GM23338 (cell line): Measurements from ENCODE around the gene CUBN. TPM values are rescaled to one million over a fixed set of nuclear protein-coding genes. Genes with fewer than 3 reads are reported as not detected.

ENCODE experiments used
- ATAC-seq: fragments of 200-7000 bp; cut with Tn5 transposase; 3 replicates; pipeline ENCODE4 v1.9.1; 2020
- DNase-seq: peaks from one replicate; pipeline ENCODE4 v3.0.0-alpha.2; 2015; ENCODE audit warnings: low spot score
- H2AFZ ChIP-seq: fragments of 200-600 bp; sonication (generic); 2 replicates; pipeline ENCODE4 v1.8.0; 2016; ENCODE audit warnings: antibody characterized with exemption, mild to moderate bottlenecking, moderate library complexity
- H3F3A ChIP-seq: fragments of 200-600 bp; sonication (generic); replicated peaks from 2 replicates; pipeline ENCODE4 v1.8.0; 2017; ENCODE audit warnings: antibody characterized with exemption, mixed run types, low read depth
- H3K27ac ChIP-seq: fragments of 200-600 bp; sonication (generic); 2 replicates; pipeline ENCODE4 v1.6.1; 2016; ENCODE audit warnings: low read depth
- H3K27me3 ChIP-seq: fragments of 200-600 bp; sonication (generic); 2 replicates; pipeline ENCODE4 v1.8.0; 2016; ENCODE audit warnings: mild to moderate bottlenecking, mixed run types, moderate library complexity; ENCODE audit not compliant: insufficient read depth
- H3K36me3 ChIP-seq: fragments of 200-600 bp; sonication (generic); 2 replicates; pipeline ENCODE4 v1.8.0; 2016; ENCODE audit warnings: mild to moderate bottlenecking; ENCODE audit not compliant: insufficient read depth
- H3K4me1 ChIP-seq: fragments of 200-600 bp; sonication (generic); 2 replicates; pipeline ENCODE4 v1.8.0; 2016; ENCODE audit warnings: mild to moderate bottlenecking, moderate library complexity; ENCODE audit not compliant: insufficient read depth
- H3K4me2 ChIP-seq: fragments of 200-600 bp; sonication (generic); 2 replicates; pipeline ENCODE4 v1.7.1; 2017; ENCODE audit warnings: mixed run types
- H3K4me3 ChIP-seq: fragments of 200-600 bp; sonication (generic); 2 replicates; pipeline ENCODE4 v1.6.1; 2016; ENCODE audit warnings: mixed run types
- H3K79me2 ChIP-seq: fragments of 200-600 bp; sonication (generic); replicated peaks from 2 replicates; pipeline ENCODE4 v1.8.0; 2017; ENCODE audit warnings: mild to moderate bottlenecking; ENCODE audit not compliant: insufficient read depth
- H3K9me2 ChIP-seq: fragments of 200-600 bp; sonication (generic); 2 replicates; pipeline ENCODE4 v1.8.0; 2017; ENCODE audit not compliant: insufficient read depth
- H4K20me1 ChIP-seq: fragments of 200-600 bp; sonication (generic); replicated peaks from 2 replicates; pipeline ENCODE4 v1.8.0; 2017; ENCODE audit warnings: mild to moderate bottlenecking; ENCODE audit not compliant: insufficient read depth
- H3K27ac Mint-ChIP-seq: 2 replicates; pipeline ENCODE4 v1.8.0; 2020; ENCODE audit warnings: inconsistent platforms, mild to moderate bottlenecking, moderate library complexity, mixed read lengths
- H3K27me3 Mint-ChIP-seq: 3 replicates; pipeline ENCODE4 v1.8.0; 2022; ENCODE audit warnings: low read depth, mild to moderate bottlenecking, moderate library complexity, mixed read lengths, inconsistent platforms; ENCODE audit not compliant: insufficient read depth, poor library complexity
- H3K36me3 Mint-ChIP-seq: 3 replicates; pipeline ENCODE4 v1.8.0; 2021; ENCODE audit warnings: low read depth, mild to moderate bottlenecking, inconsistent platforms, moderate library complexity, mixed read lengths
- H3K4me1 Mint-ChIP-seq: 3 replicates; pipeline ENCODE4 v1.8.0; 2020; ENCODE audit warnings: mild to moderate bottlenecking, inconsistent platforms, mixed read lengths
- H3K4me3 Mint-ChIP-seq: 3 replicates; pipeline ENCODE4 v1.8.0; 2021; ENCODE audit warnings: moderate library complexity, mild to moderate bottlenecking, inconsistent platforms, mixed read lengths
- H3K9me3 Mint-ChIP-seq: 3 replicates; pipeline ENCODE4 v1.8.0; 2020; ENCODE audit warnings: moderate library complexity, mild to moderate bottlenecking, inconsistent platforms, mixed read lengths
- CTCF ChIP-seq, 2 experiments: fragments of 200-600 bp in 1 of 2; sonication (generic) in 1 of 2; conservative IDR thresholded peaks; 2 replicates each; pipeline versions ENCODE4 v1.5.1 to v1.6.1; 2016 to 2017; ENCODE audit warnings: antibody characterized with exemption in 2 of 2, low read depth in 2 of 2, mild to moderate bottlenecking in 2 of 2, moderate library complexity in 1 of 2
- ETS1 ChIP-seq: IDR thresholded peaks from 2 replicates; pipeline ENCODE4 v1.6.1; 2016; ENCODE audit warnings: antibody characterized with exemption
- JUNB ChIP-seq: IDR thresholded peaks from one replicate; pipeline ENCODE4 v1.6.1; 2016; ENCODE audit warnings: antibody characterized with exemption; ENCODE audit not compliant: unreplicated experiment
- NANOG ChIP-seq: IDR thresholded peaks from 2 replicates; pipeline ENCODE4 v1.6.1; 2016; ENCODE audit warnings: antibody characterized with exemption, borderline replicate concordance
- STAT1 ChIP-seq: IDR thresholded peaks from one replicate; pipeline ENCODE4 v1.6.1; 2016; ENCODE audit warnings: antibody characterized with exemption; ENCODE audit not compliant: unreplicated experiment
- ZNF114 ChIP-seq: fragments of 250-450 bp; sonication (Bioruptor Pico); IDR thresholded peaks from 2 replicates; pipeline ENCODE4 v1.5.0; 2020; ENCODE audit warnings: mild to moderate bottlenecking, moderate library complexity
- ZNF331 ChIP-seq: fragments of 250-450 bp; sonication (Bioruptor Pico); IDR thresholded peaks from 2 replicates; pipeline ENCODE4 v1.5.0; 2020; ENCODE audit warnings: low read depth, mild to moderate bottlenecking, moderate library complexity
- ZNF462 ChIP-seq: fragments of 250-450 bp; sonication (Bioruptor Pico); IDR thresholded peaks from 2 replicates; pipeline ENCODE4 v1.5.0; 2020; ENCODE audit warnings: mild to moderate bottlenecking, moderate library complexity
- polyA plus RNA-seq: library from polyadenylated mRNA; unstranded; fragments of >200 nt; fragmentation: Nextera tagmentation; extraction: Ambion mirVana; gene quantifications from 2 replicates; pipeline ENCODE4 v1.2.1, GENCODE V29; 2016
- total RNA-seq: library from RNA; depleted of rRNA; stranded (reverse); fragments of >200 nt; shearing (Covaris generic); gene quantifications from 2 replicates; pipeline ENCODE4 v1.2.3, GENCODE V29; 2014

CUBN gene
- total and polyA plus RNA-seq, 2 experiments from 2014 or later: 0.06 to 1.8 TPM

- no peak for TF ChIP-seq CTCF (conservative IDR thresholded peaks at IDR 0.05; ENCODE audit: low read depth in 2 of 2)
- TF ChIP-seq ETS1: no peak
- TF ChIP-seq ZNF114 (CRISPR knock-in tag): no peak
- no peak for TF ChIP-seq NANOG
- TF ChIP-seq STAT1: no peak
Observed at GRCh38 chr10:16943295-16944285, 186.0 kb downstream of the CUBN start (continued).

GRCh38 chr10:16942381-16943078 is 187.1 kb downstream of the CUBN start:
- DNase-seq (no peak), ATAC-seq (no peak)
- Mint-ChIP-seq H3K27ac (no peak overlapping the region), H3K4me1 (peaks cover 12% of the 10 kb centered on the region), H3K4me3 (no peak overlapping the region), H3K36me3 (no peaks in the 10 kb centered on the region), H3K9me3 (no peaks in the 10 kb centered on the region), H3K27me3 (no peaks in the 10 kb centered on the region)
- Histone ChIP-seq H4K20me1 (no peaks in the 10 kb centered on the region), H3K4me1 (0 out of 2 replicates have a peak, but pooled peaks cover 9% of the 10 kb centered on the region), H3K27ac (no peak overlapping the region), H3F3A (no peaks in the 10 kb centered on the region), H3K4me3 (no peak overlapping the region), H3K79me2 (no peaks in the 10 kb centered on the region), H3K4me2 (no peak overlapping the region), H3K9me2 (no peaks in the 10 kb centered on the region; the same call in 1 of the 2 replicates), H3K27me3 (no peaks in the 10 kb centered on the region), H2AFZ (no peak overlapping the region), H3K36me3 (no peaks in the 10 kb centered on the region)
- no peak for TF ChIP-seq ZNF331 (CRISPR knock-in tag)
- no peak for TF ChIP-seq ZNF462 (CRISPR knock-in tag)
- no peak for TF ChIP-seq JUNB
- no peak for TF ChIP-seq ZNF114 (CRISPR knock-in tag)
- TF ChIP-seq CTCF (conservative IDR thresholded peaks at IDR 0.05; ENCODE audit: low read depth in 2 of 2): no peak
- no peak for TF ChIP-seq NANOG
